Transverse colon (tissue), 4 donors: ENCODE results near the gene CYP2A6. TPM values are rescaled to one million over a fixed set of nuclear protein-coding genes. Genes with fewer than 3 reads are reported as not detected.
"Not testable (repeated sequence)": the region's sequence is repeated elsewhere in the genome, so short reads cannot be mapped to it uniquely, and the experiment has no call there.

Experiments used
- DNase-seq: peaks from one replicate; pipeline ENCODE4 v3.0.0-alpha.2; 2019
- H3K27ac ChIP-seq, 4 donors: fragments of 200-600 bp; sonication (generic); 2 replicates each; pipeline ENCODE4 v1.5.1; 2016 to 2018; ENCODE audit warnings: inconsistent platforms in 4 of 4
- H3K27me3 ChIP-seq: fragments of 200-600 bp; sonication (generic); 2 replicates; pipeline ENCODE4 v1.5.1; 2017; ENCODE audit warnings: inconsistent platforms
- H3K36me3 ChIP-seq, 4 donors: fragments of 200-600 bp; sonication (generic); 2 replicates each; pipeline ENCODE4 v1.5.1; 2017 to 2019; ENCODE audit warnings: inconsistent platforms in 4 of 4
- H3K4me1 ChIP-seq, 4 donors: fragments of 200-600 bp; sonication (generic); 2 replicates each; pipeline ENCODE4 v1.5.1; 2017 to 2020; ENCODE audit warnings: inconsistent platforms in 4 of 4
- H3K4me3 ChIP-seq, 4 donors: fragments of 200-600 bp; sonication (generic); 1 replicate in 1 of 4; 2 replicates in 3 of 4; pipeline versions ENCODE4 v1.5.1 to v1.6.1; 2017 to 2019; ENCODE audit warnings: inconsistent platforms in 4 of 4
- H3K9me3 ChIP-seq, 2 donors: fragments of 200-600 bp; sonication (generic); 2 replicates each; pipeline ENCODE4 v1.5.1; 2017 to 2019; ENCODE audit warnings: inconsistent platforms in 2 of 2
- EP300 ChIP-seq: sonication (generic); formaldehyde crosslinking; IDR thresholded peaks from one replicate; pipeline ENCODE4 v1.6.1; 2017; ENCODE audit warnings: antibody characterized with exemption, low read depth
- POLR2A ChIP-seq: fragments of 450-650 bp; IDR thresholded peaks from one replicate; pipeline ENCODE4 v1.6.1; 2016; ENCODE audit warnings: antibody characterized with exemption, mild to moderate bottlenecking, moderate library complexity
- POLR2AphosphoS5 ChIP-seq, 3 donors: sonication (generic); formaldehyde crosslinking; IDR thresholded peaks; one replicate each; pipeline ENCODE4 v1.6.1; 2016; ENCODE audit warnings: antibody characterized with exemption in 3 of 3
- WGBS, 2 donors: methylation state at CpG; one replicate each; pipeline ENCODE4 v1.1.5; 2018; ENCODE audit warnings: low coverage in 1 of 2; 5-methylcytosine and 5-hydroxymethylcytosine counted together
- in situ Hi-C, 4 donors: fragments of 200-750 bp; cut with MboI; loops; one replicate each; pipeline versions ENCODE4 v1.15.0 to v1.15.1; 2017; ENCODE audit warnings: low sequenced_read_pairs in 3 of 4, low pct_ligation_motif_present in 1 of 4, low pct_unique_long_range_greater_than_20kb in 1 of 4
- intact Hi-C: fragments of 100-400 bp; cut with DNase I; formaldehyde crosslinking; loops from one replicate; pipeline ENCODE4 v1.15.1; 2023; ENCODE audit warnings: low total_unique reads
- total RNA-seq, 4 donors: library from RNA; depleted of rRNA; stranded (reverse); fragments of >200 nt; gene quantifications; one replicate each; pipeline ENCODE4 v1.1.0, GENCODE V29; 2016
- TF ChIP-seq, protein P1 (sequence below), 5 experiments: fragments of 200-600 bp in 3 of 5; fragments of 450-650 bp in 2 of 5; sonication (generic) in 3 of 5; IDR thresholded peaks; 1 replicate in 2 of 5; 2 replicates in 3 of 5; pipeline ENCODE4 v1.5.1; 2016 to 2017; ENCODE audit warnings: antibody characterized with exemption in 5 of 5, inconsistent platforms in 3 of 5, mild to moderate bottlenecking in 2 of 5, moderate library complexity in 1 of 5

The CYP2A6 gene
- total RNA-seq, 4 donors from 2014 or later: not detected

DNA sequence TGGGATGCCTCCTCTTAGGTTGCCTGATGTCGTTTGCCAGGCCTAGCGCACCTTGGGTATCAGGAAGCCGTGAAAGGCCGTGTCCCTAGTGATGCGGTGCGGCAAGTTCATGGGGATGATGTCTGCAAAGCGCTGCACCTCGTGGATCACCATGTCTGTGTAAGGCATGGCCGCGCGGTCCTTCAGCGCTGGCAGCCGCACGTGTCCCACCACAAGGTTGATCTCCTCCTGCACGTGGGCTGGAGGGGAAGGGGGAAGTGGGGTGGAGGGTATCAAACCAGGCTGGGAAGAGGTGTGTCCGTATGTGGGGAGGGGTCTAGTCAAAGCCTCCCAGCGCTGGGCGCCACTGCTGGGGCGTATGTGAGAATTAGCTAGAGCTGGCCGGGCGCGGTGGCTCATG, 28.1 kb downstream of the CYP2A6 start:
- in situ Hi-C loops (loop anchor here in 3 of 4 donors (5.0 to 25.0 kb wide), 3 partner anchors 110 to 160 kb away; partner anchors contain the start of genes COQ8B (in 1 of the 3) and ITPKC (in 1 of the 3)), intact Hi-C loops (loop anchor here (5.0 kb wide), 1 partner anchor 160 kb away; no protein-coding TSS in a partner anchor)
- Histone ChIP-seq H3K36me3 (no peaks in the 10 kb centered on the region), H3K27ac (peak overlapping the region in 2 of 4 donors; percentile 25 to 45), H3K9me3 (no peaks in the 10 kb centered on the region), H3K4me3 (no peak overlapping the region), H3K27me3 (no peaks in the 10 kb centered on the region), H3K4me1 (peaks cover 6 to 38% (median 19%) of the 10 kb centered on the region in 4 donors)
- WGBS, 2 donors: 92% methylated on average over 22 of the region's 22 CpGs; no CpG with 5 or more reads in 1 of the 2 donors
- DNase-seq: no peak
- TF ChIP-seq, protein P1, sequence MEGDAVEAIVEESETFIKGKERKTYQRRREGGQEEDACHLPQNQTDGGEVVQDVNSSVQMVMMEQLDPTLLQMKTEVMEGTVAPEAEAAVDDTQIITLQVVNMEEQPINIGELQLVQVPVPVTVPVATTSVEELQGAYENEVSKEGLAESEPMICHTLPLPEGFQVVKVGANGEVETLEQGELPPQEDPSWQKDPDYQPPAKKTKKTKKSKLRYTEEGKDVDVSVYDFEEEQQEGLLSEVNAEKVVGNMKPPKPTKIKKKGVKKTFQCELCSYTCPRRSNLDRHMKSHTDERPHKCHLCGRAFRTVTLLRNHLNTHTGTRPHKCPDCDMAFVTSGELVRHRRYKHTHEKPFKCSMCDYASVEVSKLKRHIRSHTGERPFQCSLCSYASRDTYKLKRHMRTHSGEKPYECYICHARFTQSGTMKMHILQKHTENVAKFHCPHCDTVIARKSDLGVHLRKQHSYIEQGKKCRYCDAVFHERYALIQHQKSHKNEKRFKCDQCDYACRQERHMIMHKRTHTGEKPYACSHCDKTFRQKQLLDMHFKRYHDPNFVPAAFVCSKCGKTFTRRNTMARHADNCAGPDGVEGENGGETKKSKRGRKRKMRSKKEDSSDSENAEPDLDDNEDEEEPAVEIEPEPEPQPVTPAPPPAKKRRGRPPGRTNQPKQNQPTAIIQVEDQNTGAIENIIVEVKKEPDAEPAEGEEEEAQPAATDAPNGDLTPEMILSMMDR (IDR thresholded peaks at IDR 0.05): no peak
- TF ChIP-seq POLR2A (no peak), EP300 (no peak), POLR2AphosphoS5 (IDR thresholded peaks at IDR 0.05) (no peak)

DNA sequence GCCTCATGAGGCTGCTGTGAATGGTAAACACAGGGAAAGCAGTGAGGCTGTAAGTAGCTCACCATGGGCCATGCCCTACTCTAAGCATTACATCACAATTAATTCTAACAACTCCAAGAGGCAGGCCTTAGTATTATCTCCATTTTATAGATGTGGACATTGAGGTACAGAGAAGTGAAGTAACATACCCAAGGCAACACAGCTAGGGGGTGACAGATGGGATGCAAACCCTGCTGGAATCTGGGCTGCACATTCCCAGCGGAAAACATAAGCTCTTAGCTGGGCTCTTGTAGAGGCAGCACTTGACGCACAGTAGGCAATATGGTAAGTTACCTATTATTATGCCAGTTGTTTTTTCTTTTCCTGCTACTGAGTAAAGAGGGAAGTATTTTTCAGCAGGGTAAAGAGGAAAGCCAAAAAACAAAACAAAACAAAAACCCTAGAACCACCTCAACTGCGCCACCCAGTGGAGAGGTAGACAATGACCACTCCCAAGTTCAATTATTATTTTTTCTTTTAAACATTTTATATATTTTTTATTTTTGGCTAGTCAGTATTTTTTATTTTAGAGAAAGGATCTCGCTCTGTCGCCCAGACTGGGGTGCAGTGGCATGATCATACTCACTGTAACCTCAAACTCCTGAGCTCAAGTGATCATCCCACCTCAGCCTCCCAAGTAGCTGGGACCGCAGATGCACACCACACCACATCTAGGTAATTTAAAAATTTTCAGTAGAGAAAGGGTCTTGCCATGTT, 30.6 kb downstream of the CYP2A6 start:
- TF ChIP-seq, protein P1 (IDR thresholded peaks at IDR 0.05): peak; percentile 87 to 95 (median 92)
- 27 to 45% methylated on average over 5 to 6 of the region's 6 CpGs for WGBS, 2 donors
- not testable (repeated sequence) for DNase-seq, H3K4me3 ChIP-seq, H3K27me3 ChIP-seq, H3K9me3 ChIP-seq, H3K36me3 ChIP-seq
- in situ Hi-C loops (loop anchor here (5.0 to 25.0 kb wide), 3 partner anchors 107 to 157 kb away; partner anchors contain the start of genes COQ8B (in 1 of the 4) and ITPKC (in 1 of the 4)), intact Hi-C loops (loop anchor here (5.0 kb wide), 1 partner anchor 157 kb away; no protein-coding TSS in a partner anchor)
- Histone ChIP-seq H3K27ac (peak overlapping the region; percentile 50 to 70 (median 54)), H3K4me1 (peaks cover 6 to 38% (median 19%) of the 10 kb centered on the region in 4 donors)

DNA sequence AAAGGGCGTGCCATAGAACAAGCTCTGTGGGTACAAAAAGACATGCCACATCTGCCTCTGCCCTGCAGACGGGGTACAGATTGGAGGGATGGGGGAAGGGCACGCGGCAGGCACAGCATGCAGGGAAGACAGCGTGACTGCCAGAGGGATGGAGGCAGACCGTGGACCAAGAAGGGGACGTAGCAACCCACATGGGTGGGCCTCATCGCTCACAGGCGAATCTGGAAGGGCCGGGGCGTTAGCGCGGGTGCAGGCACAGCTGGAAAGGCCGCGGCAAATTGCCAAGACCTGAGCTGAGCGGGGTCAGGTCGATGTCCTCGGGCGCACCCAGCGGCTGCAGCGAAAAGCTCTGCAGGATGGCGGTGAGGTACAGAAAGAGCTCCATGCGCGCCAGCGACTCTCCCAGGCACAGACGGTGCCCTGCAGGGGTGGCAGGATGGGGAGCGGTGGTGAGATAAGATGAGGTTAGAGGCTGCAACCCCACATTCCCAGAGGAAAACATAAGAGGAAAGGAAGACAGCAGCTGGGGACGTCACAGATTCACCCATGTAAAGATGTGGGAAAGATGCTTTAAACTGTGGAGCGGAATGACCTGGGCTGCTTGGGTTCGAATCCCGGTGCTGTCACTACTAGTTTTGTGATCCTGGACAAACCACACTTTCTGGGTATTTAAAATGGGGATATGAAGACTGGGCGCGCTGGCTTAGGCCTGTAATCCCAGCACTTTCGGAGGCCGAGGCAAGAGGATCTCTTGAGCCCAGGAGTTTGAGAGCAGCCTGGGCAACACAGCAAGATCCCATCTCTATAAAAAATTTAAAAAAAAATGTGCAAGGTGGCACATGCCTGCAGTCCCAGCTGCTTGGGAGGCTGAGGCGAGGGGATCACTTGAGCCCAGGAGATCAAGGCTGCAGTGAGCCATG, 31.5 kb downstream of the CYP2A6 start:
- 29 to 100% methylated on average over 1 to 24 of the region's 36 CpGs for WGBS, 2 donors
- H3K36me3 ChIP-seq, intact Hi-C loops, H3K9me3 ChIP-seq, H3K27me3 ChIP-seq: not testable (repeated sequence)
- DNase-seq: peak; percentile 86
- TF ChIP-seq, protein P1 (IDR thresholded peaks at IDR 0.05): peak; percentile 26 to 53 (median 33)
- peak in 2 of 3 donors; percentile 24 to 48 for TF ChIP-seq POLR2AphosphoS5 (IDR thresholded peaks at IDR 0.05)
- peak overlapping the region in 2 of 4 donors; percentile 17 to 34 for H3K4me3 ChIP-seq
- H3K27ac ChIP-seq: peak overlapping the region; percentile 50 to 70 (median 54)
- in situ Hi-C loops: loop anchor here in 2 of 4 donors (10.0 to 25.0 kb wide), 2 partner anchors 106 to 154 kb away; partner anchors contain the start of genes COQ8B (in 1 of the 2) and ITPKC (in 1 of the 2)
- H3K4me1 ChIP-seq: peaks cover 6 to 39% (median 19%) of the 10 kb centered on the region in 4 donors

DNA sequence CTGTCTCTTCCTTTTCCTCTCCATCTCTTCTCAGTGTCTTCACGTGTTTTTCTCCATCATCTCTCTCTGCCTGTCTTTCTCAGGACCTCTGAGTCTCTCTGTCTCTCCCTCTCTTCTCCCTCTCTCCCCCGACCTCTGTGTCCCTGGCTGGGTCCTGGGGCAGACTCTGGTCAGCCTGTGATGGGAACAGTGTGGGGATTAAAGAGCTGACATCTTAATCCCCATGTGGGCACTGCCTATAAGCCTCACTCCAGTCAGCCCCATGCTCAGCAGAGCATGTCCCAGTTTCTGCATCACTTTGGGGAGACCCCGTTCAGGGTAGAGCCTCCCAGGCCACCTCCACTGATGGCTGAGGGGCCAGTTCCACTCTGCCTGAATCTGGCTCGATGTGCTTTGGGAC, 35.0 kb downstream of the CYP2A6 start:
- Histone ChIP-seq H3K27ac (no peak overlapping the region), H3K36me3 (no peaks in the 10 kb centered on the region), H3K27me3 (no peaks in the 10 kb centered on the region), H3K4me1 (peaks cover 10 to 48% (median 28%) of the 10 kb centered on the region in 4 donors), H3K9me3 (no peaks in the 10 kb centered on the region), H3K4me3 (no peak overlapping the region)
- DNase-seq: no peak
- in situ Hi-C loops (loop anchor here in 2 of 4 donors (10.0 to 25.0 kb wide), 2 partner anchors 103 to 150 kb away; partner anchors contain the start of genes COQ8B (in 1 of the 2) and ITPKC (in 1 of the 2)), intact Hi-C loops (no loop called here)
- no peak for TF ChIP-seq EP300
- no peak for TF ChIP-seq POLR2AphosphoS5 (IDR thresholded peaks at IDR 0.05)
- no peak for TF ChIP-seq POLR2A
- TF ChIP-seq, protein P1 (IDR thresholded peaks at IDR 0.05): no peak
- WGBS, 2 donors: 74 to 83% methylated on average over 3 to 4 of the region's 4 CpGs
